ENCODE results near the gene GC.

The GC gene

GRCh38 chr4:71709961-71710360 is 73.9 kb downstream of the GC start:
- DNase-seq (ENCODE audit: low read depth): peak; percentile 30
- peak; percentile 24 for TF ChIP-seq CTCF (IDR thresholded peaks at IDR 0.05; ENCODE audit: low read length, missing control alignments)

GRCh38 chr4:71698141-71698540 is 85.7 kb downstream of the GC start:
- H3K4me3 ChIP-seq (replicated peaks; ENCODE audit: low read depth, low read length): no peak overlapping the region
- no peak for TF ChIP-seq CTCF (IDR thresholded peaks at IDR 0.05; ENCODE audit: low read length, missing control alignments)
- no peak for DNase-seq (ENCODE audit: low read depth)

More at GRCh38 chr4:71709961-71710360, 73.9 kb downstream of the GC start:
- H3K4me3 ChIP-seq (replicated peaks; ENCODE audit: low read depth, low read length): no peak overlapping the region

GRCh38 chr4:71697031-71697430 is 86.8 kb downstream of the GC start:
- no peak for TF ChIP-seq CTCF (IDR thresholded peaks at IDR 0.05; ENCODE audit: low read length, missing control alignments)
- no peak for DNase-seq (ENCODE audit: low read depth)
- H3K4me3 ChIP-seq (replicated peaks; ENCODE audit: low read depth, low read length): no peak overlapping the region

- DNase-seq (ENCODE audit: low read depth): no peak
- H3K4me3 ChIP-seq (replicated peaks; ENCODE audit: low read depth, low read length): no peak overlapping the region
- no peak for TF ChIP-seq CTCF (IDR thresholded peaks at IDR 0.05; ENCODE audit: low read length, missing control alignments)
Observed at GRCh38 chr4:71694961-71695360, 88.9 kb downstream of the GC start.

- TF ChIP-seq CTCF (IDR thresholded peaks at IDR 0.05; ENCODE audit: low read length, missing control alignments): no peak
- no peak for DNase-seq (ENCODE audit: low read depth)
- H3K4me3 ChIP-seq (replicated peaks; ENCODE audit: low read depth, low read length): no peak overlapping the region
Observed at GRCh38 chr4:71692963-71693362, 90.9 kb downstream of the GC start.

- H3K4me3 ChIP-seq (replicated peaks; ENCODE audit: low read depth, low read length): no peak overlapping the region
- no peak for TF ChIP-seq CTCF (IDR thresholded peaks at IDR 0.05; ENCODE audit: low read length, missing control alignments)
- DNase-seq (ENCODE audit: low read depth): no peak
Observed at GRCh38 chr4:71692198-71692597, 91.7 kb downstream of the GC start.

Data from fibroblast of pulmonary artery (primary cell).